Spinal cord (tissue), 10 donors: ENCODE measurements around the gene COPA. TPM values are rescaled to one million over a fixed set of nuclear protein-coding genes. Genes with fewer than 3 reads are reported as not detected.

ENCODE experiments used
- DNase-seq, 6 donors: peaks; one replicate each; pipeline versions ENCODE4 v3.0.0 to v3.0.0-alpha.2; 2013 to 2015; ENCODE audit warnings: low spot score in 6 of 6, low read depth in 4 of 6
- H3K27ac ChIP-seq: one replicate; pipeline ENCODE4 v1.5.1; 2013; ENCODE audit warnings: low read depth, low read length, control low read depth
- H3K27me3 ChIP-seq: one replicate; pipeline ENCODE4 v1.6.1; 2013; ENCODE audit warnings: low read length; ENCODE audit not compliant: control insufficient read depth, insufficient read depth
- H3K36me3 ChIP-seq: one replicate; pipeline ENCODE4 v1.6.1; 2013; ENCODE audit warnings: low read length; ENCODE audit not compliant: control insufficient read depth, insufficient read depth
- H3K4me1 ChIP-seq: one replicate; pipeline ENCODE4 v1.6.1; 2013; ENCODE audit warnings: low read length; ENCODE audit not compliant: control insufficient read depth, insufficient read depth
- H3K4me3 ChIP-seq: one replicate; pipeline ENCODE4 v1.5.1; 2013; ENCODE audit warnings: low read depth, low read length, control low read depth
- H3K9me3 ChIP-seq: one replicate; pipeline ENCODE4 v1.6.1; 2013; ENCODE audit warnings: low read length; ENCODE audit not compliant: control insufficient read depth, insufficient read depth
- WGBS: methylation state at CpG from one replicate; pipeline ENCODE4 v1.1.5; 2013; ENCODE audit warnings: missing lambda C conversion rate; ENCODE audit not compliant: insufficient coverage; 5-methylcytosine and 5-hydroxymethylcytosine counted together
- polyA plus RNA-seq, 2 donors: library from polyadenylated mRNA; unstranded; fragments of 120-200 nt; gene quantifications; one replicate each; pipeline ENCODE4 v1.2.1, GENCODE V29; 2013; ENCODE audit not compliant: insufficient read length in 2 of 2
- total RNA-seq, 2 donors: library from RNA; depleted of rRNA in 1 of 2; stranded (reverse); fragments of 120-200 nt in 1 of 2; fragments of >200 nt in 1 of 2; gene quantifications; one replicate each; pipeline versions ENCODE4 v1.2.3 to v1.2.4, GENCODE V29; 2013 to 2014
- donor health status: healthy.

Gene COPA
- total and polyA plus RNA-seq, 4 donors = 136 to 200 (median 167) TPM

DNA sequence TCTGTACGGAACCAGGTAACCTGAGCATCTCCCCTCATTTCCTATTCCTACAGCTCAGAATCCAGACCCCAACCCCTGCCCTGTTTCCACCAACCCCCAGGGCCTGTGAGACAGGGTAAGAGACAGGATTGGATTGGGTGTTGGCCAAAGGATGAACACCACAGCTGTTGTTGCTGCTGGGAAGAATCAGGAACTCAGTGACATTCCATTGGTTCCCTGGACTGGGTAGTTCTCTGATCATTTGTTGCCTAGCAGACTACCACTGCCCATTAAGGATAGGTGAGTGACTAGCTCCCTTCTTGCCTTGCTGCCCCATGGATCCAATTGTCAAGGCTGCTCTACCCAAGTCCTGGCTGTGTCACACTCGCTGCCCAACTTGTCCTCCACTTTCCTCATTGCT, 10.2 kb upstream of the COPA start:
- Histone ChIP-seq H3K36me3 (peaks cover 77% of the 10 kb centered on the region), H3K4me3 (no peak overlapping the region)

GRCh38 chr1:160352555-160352954, 9.5 kb upstream of the COPA start:
- no peak overlapping the region for H3K4me3 ChIP-seq
- H3K36me3 ChIP-seq = peaks cover 80% of the 10 kb centered on the region
- no peak overlapping the region for H3K27ac ChIP-seq
- no peaks in the 10 kb centered on the region for H3K9me3 ChIP-seq
- WGBS = 97% methylated on average over 4 of the region's 8 CpGs
- no peaks in the 10 kb centered on the region for H3K4me1 ChIP-seq
- no peak for DNase-seq
- H3K27me3 ChIP-seq = no peaks in the 10 kb centered on the region

More for the DNA sequence above, 10.2 kb upstream of the COPA start:
- Histone ChIP-seq H3K4me1 (no peaks in the 10 kb centered on the region), H3K27ac (no peak overlapping the region), H3K27me3 (no peaks in the 10 kb centered on the region), H3K9me3 (no peaks in the 10 kb centered on the region)
- WGBS = 89% methylated on average over 1 of the region's 2 CpGs
- no peak for DNase-seq

GRCh38 chr1:160351629-160352028, 8.6 kb upstream of the COPA start:
- Histone ChIP-seq H3K27ac (no peak overlapping the region), H3K27me3 (no peaks in the 10 kb centered on the region), H3K4me3 (no peak overlapping the region), H3K4me1 (no peaks in the 10 kb centered on the region), H3K9me3 (no peaks in the 10 kb centered on the region), H3K36me3 (peaks cover 80% of the 10 kb centered on the region)
- 52% methylated on average over 4 of the region's 4 CpGs for WGBS
- no peak for DNase-seq

- peaks cover 3% of the 10 kb centered on the region for H3K4me1 ChIP-seq
- DNase-seq = no peak
- WGBS = 83% methylated on average over 1 of the region's 4 CpGs
- H3K27ac ChIP-seq = no peak overlapping the region
- H3K4me3 ChIP-seq = no peak overlapping the region
- peaks cover 47% of the 10 kb centered on the region for H3K36me3 ChIP-seq
- H3K9me3 ChIP-seq = no peaks in the 10 kb centered on the region
- H3K27me3 ChIP-seq = no peaks in the 10 kb centered on the region
Observed at GRCh38 chr1:160346958-160347357, 3.9 kb upstream of the COPA start.

- no peaks in the 10 kb centered on the region for H3K27me3 ChIP-seq
- peaks cover 3% of the 10 kb centered on the region for H3K4me1 ChIP-seq
- WGBS = 83% methylated on average over 3 of the region's 10 CpGs
- H3K9me3 ChIP-seq = no peaks in the 10 kb centered on the region
- H3K4me3 ChIP-seq = no peak overlapping the region
- no peak for DNase-seq
- H3K36me3 ChIP-seq = peaks cover 42% of the 10 kb centered on the region
- no peak overlapping the region for H3K27ac ChIP-seq
Observed at GRCh38 chr1:160346463-160346862, 3.4 kb upstream of the COPA start.

DNA sequence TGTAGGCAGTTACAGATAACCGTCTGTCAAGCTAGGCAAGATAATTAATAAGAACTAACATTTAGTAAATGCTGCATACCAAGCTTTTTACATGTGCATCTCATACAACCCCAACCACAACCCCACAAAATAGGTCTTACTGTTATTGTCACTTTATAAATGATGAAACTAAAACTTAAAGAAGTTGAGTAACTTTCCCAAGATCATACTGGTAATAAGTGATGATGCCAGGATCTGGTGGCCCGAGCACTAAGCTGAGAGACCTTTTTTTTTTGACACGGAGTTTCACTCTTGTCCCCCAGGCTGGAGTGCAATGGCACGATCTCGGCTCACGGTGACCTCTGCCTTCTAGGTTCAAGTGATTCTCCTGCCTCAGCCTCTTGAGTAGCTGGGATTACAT, 1.9 kb upstream of the COPA start:
- Histone ChIP-seq H3K4me3 (no peak overlapping the region), H3K27me3 (no peaks in the 10 kb centered on the region), H3K9me3 (no peaks in the 10 kb centered on the region), H3K4me1 (peaks cover 3% of the 10 kb centered on the region), H3K27ac (no peak overlapping the region), H3K36me3 (peaks cover 34% of the 10 kb centered on the region)
- WGBS = 94% methylated on average over 2 of the region's 6 CpGs
- no peak for DNase-seq

GRCh38 chr1:160344241-160344640, 1.2 kb upstream of the COPA start:
- Histone ChIP-seq H3K27me3 (no peaks in the 10 kb centered on the region), H3K9me3 (no peaks in the 10 kb centered on the region), H3K4me3 (peak overlapping the region; percentile 98), H3K27ac (no peak overlapping the region), H3K4me1 (peaks cover 3% of the 10 kb centered on the region), H3K36me3 (peaks cover 32% of the 10 kb centered on the region)
- WGBS = no CpG with 5 or more reads among the region's 3 CpGs
- no peak for DNase-seq

DNA sequence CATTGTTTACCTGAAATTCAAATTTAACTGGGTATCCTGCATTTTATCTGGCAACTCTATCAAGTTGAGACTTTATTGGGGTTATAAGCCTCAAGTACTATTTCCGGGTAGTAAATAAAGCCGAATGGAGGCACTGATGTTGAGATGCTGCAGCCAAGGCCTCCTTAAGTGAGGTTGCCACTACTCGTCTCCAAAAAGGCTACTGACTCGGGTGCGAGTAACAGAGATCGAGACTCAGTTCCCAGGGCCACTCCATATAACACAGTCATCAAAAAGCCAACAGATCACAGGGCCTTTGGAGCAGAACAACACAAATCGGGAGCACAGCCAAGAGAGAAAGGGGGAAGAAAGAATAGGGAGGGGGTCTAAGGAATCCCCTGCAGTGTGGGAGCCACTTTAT, 524 bp downstream of the COPA start:
- peak overlapping the region; percentile 88 for H3K27ac ChIP-seq
- 0% methylated on average over 3 of the region's 7 CpGs for WGBS
- H3K4me3 ChIP-seq = peak overlapping the region; percentile 98
- H3K9me3 ChIP-seq = no peaks in the 10 kb centered on the region
- DNase-seq = peak in 1 of 6 donors; percentile 47
- H3K27me3 ChIP-seq = no peaks in the 10 kb centered on the region
- peaks cover 26% of the 10 kb centered on the region for H3K36me3 ChIP-seq
- peaks cover 3% of the 10 kb centered on the region for H3K4me1 ChIP-seq

- Histone ChIP-seq H3K27me3 (no peaks in the 10 kb centered on the region), H3K36me3 (peaks cover 26% of the 10 kb centered on the region), H3K4me1 (peaks cover 3% of the 10 kb centered on the region), H3K27ac (no peak overlapping the region), H3K4me3 (no peak overlapping the region), H3K9me3 (no peaks in the 10 kb centered on the region)
- whole genome bisulfite sequencing = 61% methylated on average over 1 of the region's 2 CpGs
- no peak for DNase-seq
Observed at GRCh38 chr1:160340866-160341265, 2.2 kb downstream of the COPA start.

DNA sequence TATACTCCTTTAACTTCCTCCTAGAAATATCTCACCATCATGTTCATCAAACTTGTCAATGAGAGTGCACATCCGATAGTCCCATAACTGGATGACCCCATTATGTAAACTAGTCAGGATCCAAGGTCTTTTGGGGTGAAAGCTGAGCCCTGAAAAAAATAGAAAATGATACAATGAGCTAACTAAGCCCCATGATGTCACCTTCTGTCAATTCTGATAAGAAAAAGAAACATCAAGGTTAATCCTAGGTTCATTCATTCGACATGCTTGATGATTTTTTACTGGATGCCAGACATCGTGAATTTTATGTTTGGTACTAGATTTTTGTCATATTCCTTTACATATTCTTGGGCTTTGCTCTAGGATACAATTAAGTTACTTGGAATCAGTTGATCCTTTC, 2.9 kb downstream of the COPA start:
- H3K4me1 ChIP-seq = peaks cover 3% of the 10 kb centered on the region
- no peaks in the 10 kb centered on the region for H3K27me3 ChIP-seq
- H3K9me3 ChIP-seq = no peaks in the 10 kb centered on the region
- no CpG with 5 or more reads among the region's 3 CpGs for WGBS
- H3K27ac ChIP-seq = no peak overlapping the region
- DNase-seq = no peak
- no peak overlapping the region for H3K4me3 ChIP-seq
- peaks cover 21% of the 10 kb centered on the region for H3K36me3 ChIP-seq
